Lower leg skin (tissue), 3 donors: ENCODE results near the gene GFOD2.

Source experiments
- CTCF ChIP-seq, 3 donors: fragments of 450-650 bp; IDR thresholded peaks; one replicate each; pipeline ENCODE4 v1.5.1; 2016; ENCODE audit warnings: antibody characterized with exemption in 3 of 3, mild to moderate bottlenecking in 3 of 3, moderate library complexity in 2 of 3
- POLR2A ChIP-seq, 2 donors: fragments of 450-650 bp; IDR thresholded peaks; one replicate each; pipeline ENCODE4 v1.6.1; 2016 to 2017; ENCODE audit warnings: antibody characterized with exemption in 2 of 2, mild to moderate bottlenecking in 1 of 2, moderate library complexity in 1 of 2

- TF ChIP-seq POLR2A (IDR thresholded peaks at IDR 0.05), result no peak
- TF ChIP-seq CTCF (IDR thresholded peaks at IDR 0.05), result no peak
Observed at GRCh38 chr16:67647681-67648080, 71.4 kb downstream of the GFOD2 start.
